ENCODE data around the gene SBK3.

DNA sequence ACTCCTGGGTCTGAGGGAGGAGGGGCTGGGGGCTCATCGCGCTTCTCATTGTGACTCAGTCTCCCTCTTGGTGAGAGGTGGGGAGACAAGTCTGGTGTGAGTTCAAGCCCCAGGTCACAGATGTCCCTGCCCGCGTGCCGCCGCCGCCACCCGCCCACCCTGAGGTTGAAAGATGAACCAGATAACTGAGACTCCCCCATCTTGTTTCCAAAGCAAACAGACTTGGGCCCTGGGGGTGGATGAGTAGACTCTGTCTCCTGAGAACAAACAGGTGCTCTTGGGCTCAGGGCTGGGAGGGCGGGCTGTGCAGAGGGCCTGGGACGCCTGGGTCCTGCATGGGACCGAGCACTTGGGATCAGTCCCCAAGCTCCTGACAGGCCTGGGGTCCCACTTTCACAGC, 9.0 kb downstream of the SBK3 start:
- TF ChIP-seq, protein P1, sequence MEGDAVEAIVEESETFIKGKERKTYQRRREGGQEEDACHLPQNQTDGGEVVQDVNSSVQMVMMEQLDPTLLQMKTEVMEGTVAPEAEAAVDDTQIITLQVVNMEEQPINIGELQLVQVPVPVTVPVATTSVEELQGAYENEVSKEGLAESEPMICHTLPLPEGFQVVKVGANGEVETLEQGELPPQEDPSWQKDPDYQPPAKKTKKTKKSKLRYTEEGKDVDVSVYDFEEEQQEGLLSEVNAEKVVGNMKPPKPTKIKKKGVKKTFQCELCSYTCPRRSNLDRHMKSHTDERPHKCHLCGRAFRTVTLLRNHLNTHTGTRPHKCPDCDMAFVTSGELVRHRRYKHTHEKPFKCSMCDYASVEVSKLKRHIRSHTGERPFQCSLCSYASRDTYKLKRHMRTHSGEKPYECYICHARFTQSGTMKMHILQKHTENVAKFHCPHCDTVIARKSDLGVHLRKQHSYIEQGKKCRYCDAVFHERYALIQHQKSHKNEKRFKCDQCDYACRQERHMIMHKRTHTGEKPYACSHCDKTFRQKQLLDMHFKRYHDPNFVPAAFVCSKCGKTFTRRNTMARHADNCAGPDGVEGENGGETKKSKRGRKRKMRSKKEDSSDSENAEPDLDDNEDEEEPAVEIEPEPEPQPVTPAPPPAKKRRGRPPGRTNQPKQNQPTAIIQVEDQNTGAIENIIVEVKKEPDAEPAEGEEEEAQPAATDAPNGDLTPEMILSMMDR (IDR thresholded peaks at IDR 0.05): no peak
- no peak for TF ChIP-seq EP300 (IDR thresholded peaks at IDR 0.05; ENCODE audit: low read depth)
- TF ChIP-seq POLR2AphosphoS5 (IDR thresholded peaks at IDR 0.05): no peak
- TF ChIP-seq POLR2A (IDR thresholded peaks at IDR 0.05): no peak

Data from transverse colon (tissue), 4 donors.